Brain microvascular endothelial cell (primary cell): Measurements from ENCODE around the gene LRP5.

Source experiments
- DNase-seq: peaks from one replicate; pipeline ENCODE4 v3.0.0-alpha.2; 2020
- H3K27ac ChIP-seq: fragments of 250-450 bp; sonication (Bioruptor Pico); 2 replicates; pipeline ENCODE4 v1.5.1; 2020; ENCODE audit warnings: mild to moderate bottlenecking, moderate library complexity
- H3K27me3 ChIP-seq: fragments of 250-450 bp; sonication (Bioruptor Pico); replicated peaks from 2 replicates; pipeline ENCODE4 v1.5.1; 2020; ENCODE audit warnings: mild to moderate bottlenecking
- H3K36me3 ChIP-seq: fragments of 250-450 bp; sonication (Bioruptor Pico); replicated peaks from 2 replicates; pipeline ENCODE4 v1.5.1; 2020; ENCODE audit warnings: mild to moderate bottlenecking
- H3K4me3 ChIP-seq: 2 replicates; pipeline ENCODE4 v1.5.1; 2011; ENCODE audit warnings: low read depth, mild to moderate bottlenecking, control low read depth, low read length, moderate library complexity
- CTCF ChIP-seq: IDR thresholded peaks from 2 replicates; pipeline ENCODE4 v1.5.1; 2011; ENCODE audit warnings: low read depth, mild to moderate bottlenecking, moderate library complexity, low read length, control low read depth, inconsistent platforms; ENCODE audit errors: missing control alignments
- in situ Hi-C: cut with HindIII; loops from 2 replicates; pipeline ENCODE4 v1.10.0; 2017; ENCODE audit warnings: low sequenced_read_pairs, low pct_ligation_motif_present

LRP5 gene

DNA sequence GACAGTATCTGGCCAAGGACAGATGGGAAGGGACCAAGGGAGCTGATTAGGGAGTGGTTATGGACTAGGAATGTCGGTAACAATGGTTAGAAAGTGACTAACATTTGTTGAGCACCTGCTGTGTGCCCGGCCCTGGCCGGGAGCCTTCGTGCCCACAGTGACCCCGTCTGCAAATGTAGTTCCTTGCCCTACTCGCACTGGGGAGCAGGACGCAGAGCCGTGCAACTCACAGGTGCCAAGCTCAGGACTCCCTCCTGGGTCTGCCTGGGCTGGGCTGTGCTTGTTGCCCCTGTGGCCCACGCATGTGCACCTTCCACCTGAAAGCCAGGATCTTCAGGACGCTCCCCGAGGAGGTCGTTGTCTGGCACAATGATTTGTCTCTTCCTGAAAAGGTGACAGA is 91.4 kb downstream of the LRP5 start:
- in situ Hi-C loops = no loop called here
- H3K27ac ChIP-seq = no peak overlapping the region
- TF ChIP-seq CTCF = no peak
- DNase-seq = no peak
- peaks cover 13% of the 10 kb centered on the region for H3K36me3 ChIP-seq
- H3K4me3 ChIP-seq = no peak overlapping the region
- H3K27me3 ChIP-seq = no peaks in the 10 kb centered on the region

GRCh38 chr11:68406324-68407313 is 94.2 kb downstream of the LRP5 start:
- Histone ChIP-seq H3K27me3 (no peaks in the 10 kb centered on the region), H3K27ac (no peak overlapping the region), H3K4me3 (no peak overlapping the region), H3K36me3 (peaks cover 22% of the 10 kb centered on the region)
- no peak for TF ChIP-seq CTCF
- in situ Hi-C loops = no loop called here
- DNase-seq = no peak

- no peak overlapping the region for H3K27ac ChIP-seq
- peaks cover 30% of the 10 kb centered on the region for H3K36me3 ChIP-seq
- DNase-seq = no peak
- in situ Hi-C loops = no loop called here
- no peak for TF ChIP-seq CTCF
- no peaks in the 10 kb centered on the region for H3K27me3 ChIP-seq
- H3K4me3 ChIP-seq = no peak overlapping the region
These were observed 96.1 kb downstream of the LRP5 start for GRCh38 chr11:68408512-68408911.

GRCh38 chr11:68409748-68410344 is 97.5 kb downstream of the LRP5 start:
- in situ Hi-C loops = no loop called here
- no peak for DNase-seq
- H3K4me3 ChIP-seq = no peak overlapping the region
- H3K27me3 ChIP-seq = no peaks in the 10 kb centered on the region
- TF ChIP-seq CTCF = no peak
- H3K27ac ChIP-seq = no peak overlapping the region
- peaks cover 30% of the 10 kb centered on the region for H3K36me3 ChIP-seq

DNA sequence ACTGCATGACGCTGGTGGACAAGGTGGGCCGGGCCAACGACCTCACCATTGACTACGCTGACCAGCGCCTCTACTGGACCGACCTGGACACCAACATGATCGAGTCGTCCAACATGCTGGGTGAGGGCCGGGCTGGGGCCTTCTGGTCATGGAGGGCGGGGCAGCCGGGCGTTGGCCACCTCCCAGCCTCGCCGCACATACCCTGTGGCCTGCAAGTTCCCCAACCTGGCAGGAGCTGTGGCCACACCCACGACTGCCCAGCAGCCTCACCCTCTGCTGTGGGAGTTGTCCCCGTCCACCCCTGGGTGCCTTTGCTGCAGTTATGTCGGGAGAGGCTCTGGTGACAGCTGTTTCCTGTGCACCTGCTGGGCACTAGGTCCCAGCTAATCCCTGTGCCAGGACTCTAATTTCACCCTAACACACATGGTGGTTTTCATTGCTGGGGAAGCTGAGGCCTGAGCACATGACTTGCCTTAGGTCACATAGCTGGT is 99.2 kb downstream of the LRP5 start:
- Histone ChIP-seq H3K27ac (no peak overlapping the region), H3K27me3 (no peaks in the 10 kb centered on the region), H3K36me3 (peaks cover 31% of the 10 kb centered on the region), H3K4me3 (no peak overlapping the region)
- in situ Hi-C loops = no loop called here
- no peak for DNase-seq
- TF ChIP-seq CTCF = no peak
